IMR-90 (cell line): ENCODE results near the gene THY1. TPM values are rescaled to one million over a fixed set of nuclear protein-coding genes. Genes with fewer than 3 reads are reported as not detected.
A peak's percentile ranks its signal among the peaks of the same experiment; 100 is the strongest.

Source experiments
- ATAC-seq: fragments of 200-7000 bp; cut with Tn5 transposase; 2 replicates; pipeline ENCODE4 v1.9.1; 2020; ENCODE audit warnings: low read depth, mild to moderate bottlenecking, moderate library complexity
- BruUV-seq: library from RNA; stranded (reverse); fragments of 400-500 nt; replicated peaks from 2 replicates; lab custom pipeline; 2021; lab: Mats Ljungman, UMichigan
- CTCF ChIA-PET: fragments of 300-600 bp; formaldehyde crosslinking; extraction: SDS; loops from one replicate; lab custom pipeline; 2021; ENCODE audit warnings: antibody characterized with exemption; lab: Yijun Ruan, JAX
- POLR2A ChIA-PET: fragments of 300-600 bp; sonication (Branson Sonifier 250); formaldehyde crosslinking; loops from one replicate; lab custom pipeline; 2022; ENCODE audit warnings: antibody characterized with exemption; ENCODE audit not compliant: unreplicated experiment; lab: Charles Lee
- DNase-seq: peaks from one replicate; pipeline ENCODE4 v3.0.0; 2013
- H2AFZ ChIP-seq: replicated peaks from 2 replicates; pipeline ENCODE3; 2013; ENCODE audit warnings: low read length, mild to moderate bottlenecking; ENCODE audit not compliant: poor library complexity
- H2AK5ac ChIP-seq: 2 replicates; pipeline ENCODE4 v1.6.1; 2013; ENCODE audit warnings: low read depth, low read length, inconsistent platforms
- H2AK9ac ChIP-seq: replicated peaks from 2 replicates; pipeline ENCODE3; 2013; ENCODE audit warnings: mild to moderate bottlenecking, low read depth, low read length, moderate library complexity; ENCODE audit not compliant: poor library complexity
- H2BK120ac ChIP-seq: 2 replicates; pipeline ENCODE4 v1.6.1; 2013; ENCODE audit warnings: low read depth, low read length, inconsistent platforms
- H2BK15ac ChIP-seq: 3 replicates; pipeline ENCODE4 v1.6.1; 2013; ENCODE audit warnings: low read depth, low read length, inconsistent platforms
- H2BK20ac ChIP-seq: 2 replicates; pipeline ENCODE4 v1.6.1; 2013; ENCODE audit warnings: low read depth, mild to moderate bottlenecking, inconsistent platforms, low read length, moderate library complexity
- H2BK5ac ChIP-seq: 2 replicates; pipeline ENCODE4 v1.6.1; 2013; ENCODE audit warnings: mild to moderate bottlenecking, low read depth, low read length, inconsistent platforms; ENCODE audit not compliant: poor library complexity, severe bottlenecking
- H3K14ac ChIP-seq: replicated peaks from 2 replicates; pipeline ENCODE4 v1.6.1; 2013; ENCODE audit warnings: low read depth, low read length, inconsistent platforms
- H3K18ac ChIP-seq: 2 replicates; pipeline ENCODE4 v1.6.1; 2013; ENCODE audit warnings: low read depth, low read length, control low read depth
- H3K23ac ChIP-seq: 2 replicates; pipeline ENCODE4 v1.6.1; 2013; ENCODE audit warnings: low read depth, low read length, inconsistent platforms
- H3K27ac ChIP-seq: 2 replicates; pipeline ENCODE4 v1.5.1; 2013; ENCODE audit warnings: mild to moderate bottlenecking, control low read depth, low read length; ENCODE audit not compliant: insufficient read depth
- H3K27me3 ChIP-seq: 2 replicates; pipeline ENCODE4 v1.6.1; 2013; ENCODE audit warnings: low read length; ENCODE audit not compliant: control insufficient read depth, insufficient read depth
- H3K36me3 ChIP-seq: 2 replicates; pipeline ENCODE4 v1.6.1; 2013; ENCODE audit warnings: low read length, mixed read lengths; ENCODE audit not compliant: control insufficient read depth, insufficient read depth
- H3K4ac ChIP-seq: 2 replicates; pipeline ENCODE4 v1.6.1; 2013; ENCODE audit warnings: low read depth, low read length, inconsistent platforms
- H3K4me1 ChIP-seq: 2 replicates; pipeline ENCODE4 v1.6.1; 2013; ENCODE audit warnings: low read length, mixed read lengths; ENCODE audit not compliant: control insufficient read depth, insufficient read depth
- H3K4me2 ChIP-seq: 2 replicates; pipeline ENCODE4 v1.6.1; 2013; ENCODE audit warnings: low read depth, mild to moderate bottlenecking, control low read depth, low read length, moderate library complexity
- H3K4me3 ChIP-seq: 2 replicates; pipeline ENCODE4 v1.5.1; 2013; ENCODE audit warnings: low read depth, mild to moderate bottlenecking, control low read depth, low read length, moderate library complexity; ENCODE audit not compliant: insufficient read depth
- H3K56ac ChIP-seq: 2 replicates; pipeline ENCODE4 v1.6.1; 2013; ENCODE audit warnings: low read length, inconsistent platforms; ENCODE audit not compliant: insufficient read depth; ENCODE audit errors: extremely low read depth
- H3K79me1 ChIP-seq, 2 experiments: 2 replicates each; pipeline ENCODE4 v1.6.1; 2013; ENCODE audit warnings: low read length in 2 of 2, inconsistent platforms in 1 of 2, low read depth in 1 of 2
- H3K9ac ChIP-seq: 2 replicates; pipeline ENCODE4 v1.6.1; 2013; ENCODE audit warnings: low read depth, low read length, control low read depth
- H3K9me1 ChIP-seq: 2 replicates; pipeline ENCODE4 v1.6.1; 2013; ENCODE audit warnings: low read length, inconsistent platforms; ENCODE audit not compliant: insufficient read depth
- H3K9me3 ChIP-seq: 2 replicates; pipeline ENCODE4 v1.6.1; 2013; ENCODE audit warnings: low read length; ENCODE audit not compliant: control insufficient read depth, insufficient read depth
- H4K20me1 ChIP-seq: 2 replicates; pipeline ENCODE4 v1.6.1; 2013; ENCODE audit warnings: low read length, inconsistent platforms; ENCODE audit not compliant: insufficient read depth
- H4K5ac ChIP-seq: 2 replicates; pipeline ENCODE4 v1.6.1; 2013; ENCODE audit warnings: mild to moderate bottlenecking, low read depth, low read length, control low read depth
- H4K8ac ChIP-seq, 2 experiments: 2 replicates each; pipeline ENCODE4 v1.6.1; 2013; ENCODE audit warnings: low read depth in 2 of 2, low read length in 2 of 2, control low read depth in 1 of 2, inconsistent platforms in 1 of 2
- H4K91ac ChIP-seq: 2 replicates; pipeline ENCODE4 v1.6.1; 2013; ENCODE audit warnings: low read depth, low read length, inconsistent platforms; ENCODE audit not compliant: insufficient read depth
- BHLHE40 ChIP-seq: fragments of 150-350 bp; IDR thresholded peaks from 2 replicates; pipeline ENCODE4 v1.6.1; 2016; ENCODE audit warnings: mild to moderate bottlenecking, low read depth, low read length
- CEBPB ChIP-seq: IDR thresholded peaks from 2 replicates; pipeline ENCODE4 v1.6.1; 2012; ENCODE audit warnings: low read depth, low read length, improper control_type of control experiment
- CHD1 ChIP-seq: IDR thresholded peaks from 2 replicates; pipeline ENCODE4 v1.6.1; 2012; ENCODE audit warnings: low read depth, low read length, improper control_type of control experiment
- FOS ChIP-seq: fragments of 150-350 bp; IDR thresholded peaks from 2 replicates; pipeline ENCODE4 v1.6.1; 2016; ENCODE audit warnings: low read depth, low read length
- MXI1 ChIP-seq: IDR thresholded peaks from 2 replicates; pipeline ENCODE4 v1.6.1; 2012; ENCODE audit warnings: low read depth, mild to moderate bottlenecking, low read length, moderate library complexity, borderline replicate concordance
- POLR2A ChIP-seq: IDR thresholded peaks from 2 replicates; pipeline ENCODE4 v1.6.1; 2012; ENCODE audit warnings: mild to moderate bottlenecking, low read depth, low read length
- RAD21 ChIP-seq: IDR thresholded peaks from 2 replicates; pipeline ENCODE4 v1.6.1; 2012; ENCODE audit warnings: low read length, improper control_type of control experiment
- RCOR1 ChIP-seq: IDR thresholded peaks from 2 replicates; pipeline ENCODE4 v1.6.1; 2012; ENCODE audit warnings: mild to moderate bottlenecking, low read length, improper control_type of control experiment; ENCODE audit not compliant: insufficient replicate concordance
- RFX5 ChIP-seq: IDR thresholded peaks from 2 replicates; pipeline ENCODE4 v1.8.0; 2012; ENCODE audit warnings: low read depth, mild to moderate bottlenecking, low read length, moderate library complexity
- WGBS, 2 experiments: methylation state at CpG; one replicate each; pipeline versions ENCODE4 v1.1.5 to v1.1.7; 2013; ENCODE audit warnings: missing lambda C conversion rate in 2 of 2; ENCODE audit not compliant: insufficient read length in 1 of 2; ENCODE audit errors: extremely low coverage in 2 of 2; 5-methylcytosine and 5-hydroxymethylcytosine counted together
- dilution Hi-C: fragments of 300-500 bp; cut with HindIII; formaldehyde crosslinking; loops from one replicate; pipeline ENCODE4 v1.14.3; 2018; ENCODE audit warnings: low sequenced_read_pairs; ENCODE audit not compliant: unreplicated experiment
- in situ Hi-C: fragments of 300-500 bp; cut with MboI; formaldehyde crosslinking; loops from 3 replicates; pipeline ENCODE4 v1.14.3; 2019; ENCODE audit warnings: low sequenced_read_pairs, inconsistent platforms, mixed read lengths
- intact Hi-C: fragments of 100-400 bp; cut with micrococcal nuclease; formaldehyde crosslinking; loops from 2 replicates; pipeline ENCODE4 v1.10.0; 2022
- polyA plus RNA-seq, 3 experiments: library from polyadenylated mRNA; depleted of rRNA; stranded (reverse); fragments of >200 nt; gene quantifications; 2 replicates each; pipeline ENCODE4 v1.2.3, GENCODE V29; 2012; ENCODE audit warnings: low replicate concordance in 1 of 3
- total RNA-seq: library from RNA; depleted of rRNA; stranded (reverse); fragments of >200 nt; gene quantifications from 2 replicates; pipeline ENCODE4 v1.2.3, GENCODE V29; 2012
- TF ChIP-seq, protein P1 (sequence below): fragments of 150-350 bp; IDR thresholded peaks from 2 replicates; pipeline ENCODE4 v1.6.1; 2016; ENCODE audit warnings: low read depth, mild to moderate bottlenecking, low read length, moderate library complexity, borderline replicate concordance
- TF ChIP-seq, protein P2 (sequence below): fragments of 150-350 bp; IDR thresholded peaks from 2 replicates; pipeline ENCODE4 v1.6.1; 2017; ENCODE audit warnings: mild to moderate bottlenecking, antibody characterized with exemption, low read length, low read depth

THY1 gene
- total and polyA plus RNA-seq, 2 of the 4 experiments (the other 2 are of a cell fraction) = 703 to 2,603 TPM

DNA sequence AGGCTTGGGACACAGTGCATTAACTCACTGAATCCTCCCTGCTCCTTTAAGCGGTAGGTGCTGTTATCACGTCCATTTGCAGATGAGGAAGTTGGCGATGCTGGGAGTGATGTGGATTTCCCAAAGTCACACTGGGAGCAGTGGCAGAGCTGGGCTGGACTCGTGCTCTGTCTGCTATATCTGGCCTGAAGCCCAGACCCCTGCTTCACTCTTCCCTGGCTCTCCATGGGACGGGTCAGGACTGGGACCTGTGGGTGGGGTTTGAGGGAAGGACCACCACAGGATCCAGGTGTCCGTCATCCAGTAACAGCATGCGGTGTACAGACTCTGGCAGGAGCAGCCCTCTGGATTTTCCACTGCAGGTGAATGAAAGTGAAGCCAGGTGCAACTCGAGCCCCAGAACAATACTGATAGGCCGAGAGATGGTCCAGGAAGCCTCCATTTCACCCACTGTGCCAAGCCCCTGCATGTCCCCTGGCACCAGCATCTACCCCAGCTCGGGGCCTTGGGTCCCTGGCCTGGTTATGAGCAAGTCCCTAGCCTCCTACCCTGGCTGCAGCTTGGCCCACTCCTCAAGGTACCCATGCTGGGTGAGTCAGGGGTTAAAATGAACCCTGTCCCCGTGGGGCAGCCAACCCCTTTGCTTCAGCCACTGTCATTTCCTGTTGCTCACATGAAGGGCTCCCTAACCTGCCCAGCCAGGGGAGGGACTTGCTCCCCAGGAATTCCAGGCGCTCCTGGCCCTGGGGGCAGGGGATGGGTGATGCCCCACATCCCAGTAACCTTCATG is 45.7 kb downstream of the THY1 start (continued):
- no peak for TF ChIP-seq RFX5

DNA sequence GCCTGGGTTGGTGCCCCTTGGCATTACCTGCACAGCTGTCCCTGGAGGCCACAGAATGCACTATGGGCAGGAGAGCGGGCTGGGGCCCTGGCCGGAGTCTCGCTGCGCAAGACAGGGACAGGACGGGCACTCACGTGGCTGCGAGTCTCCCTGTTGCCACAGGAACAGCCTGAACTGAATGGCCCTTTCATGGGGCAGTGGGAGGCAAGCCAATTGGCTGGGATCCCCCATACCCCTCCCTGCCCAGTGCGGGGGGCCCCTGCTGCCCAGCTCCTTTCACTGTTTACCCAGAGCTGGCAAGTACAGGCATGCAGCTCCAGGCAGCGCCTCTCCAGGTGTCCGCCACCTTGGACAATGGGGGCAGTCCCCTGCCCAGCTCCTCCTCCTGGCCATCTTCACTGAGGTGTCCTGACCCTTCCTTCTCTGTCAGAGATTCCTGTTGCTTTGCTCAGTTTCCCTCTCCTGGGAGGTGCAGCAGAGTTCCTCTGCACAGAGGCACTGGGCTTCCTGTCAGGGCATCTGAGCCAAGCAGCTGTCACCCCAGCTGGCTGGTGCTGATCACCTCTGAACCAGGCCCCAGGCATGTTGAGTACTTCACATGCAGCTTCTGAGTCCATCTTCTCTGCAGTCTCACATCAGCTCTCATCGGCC is 46.6 kb downstream of the THY1 start:
- Histone ChIP-seq H2BK120ac (peak overlapping the region; percentile 26; the same call in 1 of the 2 replicates), H4K20me1 (no peaks in the 10 kb centered on the region), H2AK9ac (peak overlapping the region; percentile 68), H3K9me3 (no peaks in the 10 kb centered on the region), H3K27ac (no peak overlapping the region), H3K18ac (no peak overlapping the region; the same call in 1 of the 2 replicates), H4K91ac (peak overlapping the region; percentile 13; the same call in 1 of the 2 replicates), H3K23ac (no peak overlapping the region), H2BK20ac (peak overlapping the region; percentile 29; the same call in 1 of the 2 replicates), H2AFZ (peak overlapping the region; percentile 78), H3K4me1 (peaks cover 26% of the 10 kb centered on the region), H3K79me1 (no peaks in the 10 kb centered on the region), H2BK5ac (peak overlapping the region; percentile 26), H3K4me3 (no peak overlapping the region), H2BK15ac (no peak overlapping the region; the same call in 2 of the 3 replicates), H3K9me1 (no peaks in the 10 kb centered on the region; the same call in 1 of the 2 replicates), H3K27me3 (no peaks in the 10 kb centered on the region), H3K4me2 (no peak overlapping the region; the same call in 1 of the 2 replicates), H3K9ac (no peak overlapping the region), H3K36me3 (no peaks in the 10 kb centered on the region), H3K14ac (no peak overlapping the region), H4K8ac (0 out of 4 replicates have a peak overlapping the region, but pooled peaks of 1 of the 2 experiments have one; percentile 6), H3K4ac (peak overlapping the region; percentile 50; the same call in 1 of the 2 replicates), H4K5ac (peak overlapping the region; percentile 58; the same call in 1 of the 2 replicates), H2AK5ac (peak overlapping the region; percentile 27; the same call in 1 of the 2 replicates), H3K56ac (no peak overlapping the region)
- DNase-seq (peak; percentile 37), ATAC-seq (no peak)
- 27% methylated on average over 3 of the region's 11 CpGs; no CpG with 5 or more reads in 1 of the 2 experiments for WGBS, 2 experiments
- ChIA-PET CTCF (interaction anchor here (0.7 to 4.0 kb wide), 5 partner anchors 20 to 99 kb away, joined by 3 to 32 read pairs (median 5); no protein-coding TSS in a partner anchor), POLR2A (interaction anchor here (1.1 kb wide), 1 partner anchor 20 kb away, joined by 3 read pairs; no protein-coding TSS in a partner anchor)
- intact Hi-C loops = no loop called here
- TF ChIP-seq RFX5 (no peak), CHD1 (no peak), MXI1 (0 out of 2 replicates have a peak, but pooled peaks have one; percentile 19), POLR2A (no peak), FOS (no peak), BHLHE40 (no peak), RAD21 (no peak), RCOR1 (no peak), CEBPB (no peak)
- TF ChIP-seq, protein P1, sequence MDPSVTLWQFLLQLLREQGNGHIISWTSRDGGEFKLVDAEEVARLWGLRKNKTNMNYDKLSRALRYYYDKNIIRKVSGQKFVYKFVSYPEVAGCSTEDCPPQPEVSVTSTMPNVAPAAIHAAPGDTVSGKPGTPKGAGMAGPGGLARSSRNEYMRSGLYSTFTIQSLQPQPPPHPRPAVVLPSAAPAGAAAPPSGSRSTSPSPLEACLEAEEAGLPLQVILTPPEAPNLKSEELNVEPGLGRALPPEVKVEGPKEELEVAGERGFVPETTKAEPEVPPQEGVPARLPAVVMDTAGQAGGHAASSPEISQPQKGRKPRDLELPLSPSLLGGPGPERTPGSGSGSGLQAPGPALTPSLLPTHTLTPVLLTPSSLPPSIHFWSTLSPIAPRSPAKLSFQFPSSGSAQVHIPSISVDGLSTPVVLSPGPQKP = no peak
- TF ChIP-seq, protein P2, sequence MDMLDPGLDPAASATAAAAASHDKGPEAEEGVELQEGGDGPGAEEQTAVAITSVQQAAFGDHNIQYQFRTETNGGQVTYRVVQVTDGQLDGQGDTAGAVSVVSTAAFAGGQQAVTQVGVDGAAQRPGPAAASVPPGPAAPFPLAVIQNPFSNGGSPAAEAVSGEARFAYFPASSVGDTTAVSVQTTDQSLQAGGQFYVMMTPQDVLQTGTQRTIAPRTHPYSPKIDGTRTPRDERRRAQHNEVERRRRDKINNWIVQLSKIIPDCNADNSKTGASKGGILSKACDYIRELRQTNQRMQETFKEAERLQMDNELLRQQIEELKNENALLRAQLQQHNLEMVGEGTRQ = peak; percentile 16; the same call in 1 of the 2 replicates
- in situ Hi-C loops = no loop called here
- dilution Hi-C loops = no loop called here
- BruUV-seq = no TSS peak
